ENCODE measurements around the gene APOA4. TPM values are rescaled to one million over a fixed set of nuclear protein-coding genes. Genes with fewer than 3 reads are reported as not detected.

APOA4 gene
- total and polyA plus RNA-seq, 4 donors: 0.89 to 382 (median 131) TPM

DNA sequence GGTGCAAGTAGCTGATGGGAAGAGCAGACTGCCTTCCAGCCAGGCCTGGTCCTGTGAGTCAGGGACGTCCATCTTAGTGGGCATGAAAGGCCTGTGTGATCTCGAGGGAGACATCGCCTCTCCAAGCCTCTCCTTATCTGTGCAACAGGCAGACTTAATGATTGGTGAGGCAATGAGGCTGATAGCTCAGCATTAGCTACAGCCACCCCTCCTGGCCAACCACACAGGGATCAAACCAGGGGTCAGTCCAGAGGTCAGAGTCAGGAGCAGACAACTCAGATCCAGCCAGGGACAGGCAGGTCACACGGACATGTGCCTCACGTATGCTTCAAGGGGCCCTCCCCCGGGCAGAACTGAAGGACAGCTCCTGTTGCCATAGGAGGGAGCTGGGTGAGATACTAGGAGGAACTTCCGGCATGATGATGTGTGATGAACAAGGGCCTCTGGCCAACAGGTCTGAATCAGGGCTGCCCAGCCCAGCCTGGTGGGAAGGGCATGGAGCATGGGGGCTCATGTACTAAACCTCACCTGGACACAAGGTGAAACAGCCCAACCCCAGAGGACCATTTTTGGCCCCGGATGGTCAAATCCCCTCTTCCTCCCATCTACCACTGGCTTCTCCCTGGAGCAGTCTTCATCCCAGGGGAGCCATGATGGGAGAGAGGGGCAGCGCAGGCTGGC is 3.8 kb upstream of the APOA4 start:
- TF ChIP-seq HNF4G (IDR thresholded peaks at IDR 0.05): peak; percentile 95
- peak; percentile 97 for TF ChIP-seq NR2F2 (IDR thresholded peaks at IDR 0.05)
- peak; percentile 98 to 99 for TF ChIP-seq RXRA (IDR thresholded peaks at IDR 0.05)
- peak; percentile 70 for TF ChIP-seq YY1 (IDR thresholded peaks at IDR 0.05)
- peak; percentile 57 for TF ChIP-seq FOXA2 (IDR thresholded peaks at IDR 0.05)
- peak in 1 of 2 donors; percentile 68 for TF ChIP-seq GABPA (IDR thresholded peaks at IDR 0.05 in 1 of 2, conservative IDR thresholded peaks at IDR 0.05 in 1 of 2)
- peak; percentile 99 for TF ChIP-seq SP1 (IDR thresholded peaks at IDR 0.05)
- peak; percentile 99 for TF ChIP-seq HNF4A (conservative IDR thresholded peaks at IDR 0.05)
- TF ChIP-seq RAD21 (IDR thresholded peaks at IDR 0.05): peak; percentile 43 to 75
- TF ChIP-seq CTCF (IDR thresholded peaks at IDR 0.05; ENCODE audit: low read depth, low read length, missing input control): no peak
- TF ChIP-seq EGR1 (IDR thresholded peaks at IDR 0.05; ENCODE audit: low read depth in 2 of 2): peak in 1 of 2 donors; percentile 57
- TF ChIP-seq TAF1 (conservative IDR thresholded peaks at IDR 0.05): peak; percentile 77
- TF ChIP-seq, protein P1, sequence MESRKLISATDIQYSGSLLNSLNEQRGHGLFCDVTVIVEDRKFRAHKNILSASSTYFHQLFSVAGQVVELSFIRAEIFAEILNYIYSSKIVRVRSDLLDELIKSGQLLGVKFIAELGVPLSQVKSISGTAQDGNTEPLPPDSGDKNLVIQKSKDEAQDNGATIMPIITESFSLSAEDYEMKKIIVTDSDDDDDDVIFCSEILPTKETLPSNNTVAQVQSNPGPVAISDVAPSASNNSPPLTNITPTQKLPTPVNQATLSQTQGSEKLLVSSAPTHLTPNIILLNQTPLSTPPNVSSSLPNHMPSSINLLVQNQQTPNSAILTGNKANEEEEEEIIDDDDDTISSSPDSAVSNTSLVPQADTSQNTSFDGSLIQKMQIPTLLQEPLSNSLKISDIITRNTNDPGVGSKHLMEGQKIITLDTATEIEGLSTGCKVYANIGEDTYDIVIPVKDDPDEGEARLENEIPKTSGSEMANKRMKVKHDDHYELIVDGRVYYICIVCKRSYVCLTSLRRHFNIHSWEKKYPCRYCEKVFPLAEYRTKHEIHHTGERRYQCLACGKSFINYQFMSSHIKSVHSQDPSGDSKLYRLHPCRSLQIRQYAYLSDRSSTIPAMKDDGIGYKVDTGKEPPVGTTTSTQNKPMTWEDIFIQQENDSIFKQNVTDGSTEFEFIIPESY (IDR thresholded peaks at IDR 0.05): peak; percentile 80
- peak; percentile 74 to 83 for TF ChIP-seq JUND (IDR thresholded peaks at IDR 0.05)
- peak; percentile 71 for TF ChIP-seq FOXA1 (IDR thresholded peaks at IDR 0.05)
- TF ChIP-seq, protein P2, sequence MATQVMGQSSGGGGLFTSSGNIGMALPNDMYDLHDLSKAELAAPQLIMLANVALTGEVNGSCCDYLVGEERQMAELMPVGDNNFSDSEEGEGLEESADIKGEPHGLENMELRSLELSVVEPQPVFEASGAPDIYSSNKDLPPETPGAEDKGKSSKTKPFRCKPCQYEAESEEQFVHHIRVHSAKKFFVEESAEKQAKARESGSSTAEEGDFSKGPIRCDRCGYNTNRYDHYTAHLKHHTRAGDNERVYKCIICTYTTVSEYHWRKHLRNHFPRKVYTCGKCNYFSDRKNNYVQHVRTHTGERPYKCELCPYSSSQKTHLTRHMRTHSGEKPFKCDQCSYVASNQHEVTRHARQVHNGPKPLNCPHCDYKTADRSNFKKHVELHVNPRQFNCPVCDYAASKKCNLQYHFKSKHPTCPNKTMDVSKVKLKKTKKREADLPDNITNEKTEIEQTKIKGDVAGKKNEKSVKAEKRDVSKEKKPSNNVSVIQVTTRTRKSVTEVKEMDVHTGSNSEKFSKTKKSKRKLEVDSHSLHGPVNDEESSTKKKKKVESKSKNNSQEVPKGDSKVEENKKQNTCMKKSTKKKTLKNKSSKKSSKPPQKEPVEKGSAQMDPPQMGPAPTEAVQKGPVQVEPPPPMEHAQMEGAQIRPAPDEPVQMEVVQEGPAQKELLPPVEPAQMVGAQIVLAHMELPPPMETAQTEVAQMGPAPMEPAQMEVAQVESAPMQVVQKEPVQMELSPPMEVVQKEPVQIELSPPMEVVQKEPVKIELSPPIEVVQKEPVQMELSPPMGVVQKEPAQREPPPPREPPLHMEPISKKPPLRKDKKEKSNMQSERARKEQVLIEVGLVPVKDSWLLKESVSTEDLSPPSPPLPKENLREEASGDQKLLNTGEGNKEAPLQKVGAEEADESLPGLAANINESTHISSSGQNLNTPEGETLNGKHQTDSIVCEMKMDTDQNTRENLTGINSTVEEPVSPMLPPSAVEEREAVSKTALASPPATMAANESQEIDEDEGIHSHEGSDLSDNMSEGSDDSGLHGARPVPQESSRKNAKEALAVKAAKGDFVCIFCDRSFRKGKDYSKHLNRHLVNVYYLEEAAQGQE (IDR thresholded peaks at IDR 0.05): peak; percentile 72
- TF ChIP-seq, protein P3, sequence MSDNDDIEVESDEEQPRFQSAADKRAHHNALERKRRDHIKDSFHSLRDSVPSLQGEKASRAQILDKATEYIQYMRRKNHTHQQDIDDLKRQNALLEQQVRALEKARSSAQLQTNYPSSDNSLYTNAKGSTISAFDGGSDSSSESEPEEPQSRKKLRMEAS (IDR thresholded peaks at IDR 0.05): peak; percentile 88
- TF ChIP-seq ATF3 (IDR thresholded peaks at IDR 0.05): peak; percentile 94

More for the DNA sequence above, 3.8 kb upstream of the APOA4 start:
- Histone ChIP-seq H3K27ac (ENCODE audit: low read depth in 1 of 2, low read length in 2 of 2) (peak overlapping the region; percentile 83 to 88), H3K4me3 (ENCODE audit: low read depth in 1 of 3, low read length in 3 of 3) (peak overlapping the region in 1 of 3 donors; percentile 1), H3K36me3 (ENCODE audit: control insufficient read depth in 4 of 4, insufficient read depth in 3 of 4, low read depth in 1 of 4, low read length in 3 of 4) (no peaks in the 10 kb centered on the region), H3K9me3 (ENCODE audit: control insufficient read depth in 4 of 4, low read length in 3 of 4) (no peaks in the 10 kb centered on the region), H3K4me1 (ENCODE audit: control insufficient read depth in 4 of 4, insufficient read depth in 4 of 4, low read length in 3 of 4) (peaks cover 25 to 57% (median 37%) of the 10 kb centered on the region in 4 donors), H3K27me3 (ENCODE audit: control insufficient read depth in 4 of 4, insufficient read depth in 4 of 4, low read length in 3 of 4) (no peaks in the 10 kb centered on the region), H3K9ac (ENCODE audit: low read depth in 1 of 2, low read length in 2 of 2) (peak overlapping the region in 1 of 2 donors; percentile 11)
- 43% methylated on average over 9 of the region's 9 CpGs for WGBS
- DNase-seq (ENCODE audit: low spot score): peak; percentile 68
